HepG2 (cell line): ENCODE measurements around the gene MRPL48. TPM values are rescaled to one million over a fixed set of nuclear protein-coding genes. Genes with fewer than 3 reads are reported as not detected.

Experiments
- ATAC-seq: fragments of 200-7000 bp; cut with Tn5 transposase; 3 replicates; pipeline ENCODE4 v1.9.1; 2020; ENCODE audit warnings: mild to moderate bottlenecking, moderate library complexity
- BruUV-seq: library from RNA; stranded (reverse); fragments of 400-500 nt; replicated peaks from 2 replicates; lab custom pipeline; 2021; lab: Mats Ljungman, UMichigan
- CTCF ChIA-PET: fragments of 300-600 bp; formaldehyde crosslinking; extraction: SDS; loops from one replicate; lab custom pipeline; 2021; ENCODE audit warnings: low total read pairs, inconsistent platforms, low intra/inter-chr PET ratio; lab: Yijun Ruan, JAX
- POLR2A ChIA-PET: fragments of 350-600 bp; sonication (Branson Sonifier 250); formaldehyde crosslinking; loops from one replicate; lab custom pipeline; 2020; ENCODE audit warnings: antibody characterized with exemption, inconsistent platforms; lab: Yijun Ruan, JAX
- DNase-seq: peaks from one replicate; pipeline ENCODE4 v3.0.0-alpha.2; 2015; ENCODE audit warnings: low spot score
- FAIRE-seq: peaks from 3 replicates; lab custom pipeline; 2011; peaks lifted over from hg19 to GRCh38; lab: Jason Lieb, UNC
- H2AFZ ChIP-seq: one replicate; pipeline ENCODE4 v1.6.1; 2011; ENCODE audit warnings: low read length, inconsistent platforms
- H3K27ac ChIP-seq: fragments of 300-600 bp; 3 replicates; pipeline ENCODE4 v1.8.0; 2011; ENCODE audit warnings: mixed run types, mild to moderate bottlenecking, mixed read lengths, low read length, inconsistent platforms; ENCODE audit not compliant: insufficient read depth; ENCODE audit errors: extremely low read length
- H3K27me3 ChIP-seq, 2 experiments: fragments of 200-600 bp in 1 of 2; 2 replicates in 1 of 2; 3 replicates in 1 of 2; pipeline versions ENCODE4 v1.6.0 to v1.8.0; 2011; ENCODE audit warnings: low read length in 2 of 2, mild to moderate bottlenecking in 2 of 2, moderate library complexity in 2 of 2, inconsistent platforms in 1 of 2; ENCODE audit not compliant: insufficient read depth in 2 of 2, control insufficient read depth in 1 of 2
- H3K36me3 ChIP-seq, 2 experiments: fragments of 200-600 bp in 1 of 2; replicated peaks in 1 of 2; 2 replicates in 1 of 2; 3 replicates in 1 of 2; pipeline versions ENCODE4 v1.5.1 to v1.8.0; 2011; ENCODE audit warnings: low read length in 2 of 2, inconsistent platforms in 1 of 2; ENCODE audit not compliant: insufficient read depth in 2 of 2, control insufficient read depth in 1 of 2
- H3K4me1 ChIP-seq: 2 replicates; pipeline ENCODE4 v1.5.1; 2012; ENCODE audit warnings: low read length, inconsistent platforms; ENCODE audit not compliant: insufficient read depth
- H3K4me2 ChIP-seq: 2 replicates; pipeline ENCODE4 v1.6.0; 2011; ENCODE audit warnings: low read depth, low read length, inconsistent platforms
- H3K4me3 ChIP-seq, 3 experiments: fragments of 200-600 bp in 1 of 3; sonication (generic), shearing (Covaris generic) in 1 of 3; replicated peaks in 1 of 3; 2 replicates each; pipeline ENCODE4 v1.5.1; 2011 to 2016; ENCODE audit warnings: low read length in 3 of 3, inconsistent platforms in 2 of 3, low read depth in 2 of 3, mild to moderate bottlenecking in 2 of 3, control low read depth in 1 of 3, mixed read lengths in 1 of 3; ENCODE audit not compliant: insufficient read depth in 1 of 3
- H3K79me2 ChIP-seq: one replicate; pipeline ENCODE4 v1.6.1; 2011; ENCODE audit warnings: low read length, inconsistent platforms; ENCODE audit not compliant: insufficient read depth
- H3K9ac ChIP-seq: 2 replicates; pipeline ENCODE4 v1.6.0; 2011; ENCODE audit warnings: mild to moderate bottlenecking, low read depth, low read length, inconsistent platforms; ENCODE audit not compliant: insufficient read depth
- H3K9me3 ChIP-seq: 2 replicates; pipeline ENCODE4 v1.5.1; 2012; ENCODE audit warnings: mild to moderate bottlenecking, low read length
- H4K20me1 ChIP-seq: 2 replicates; pipeline ENCODE4 v1.6.0; 2011; ENCODE audit warnings: inconsistent platforms, mild to moderate bottlenecking, low read length, moderate library complexity; ENCODE audit not compliant: insufficient read depth
- ARNTL ChIP-seq: sonication (generic); formaldehyde crosslinking; IDR thresholded peaks from 2 replicates; pipeline ENCODE4 v1.4.0; 2020; ENCODE audit warnings: mild to moderate bottlenecking, missing genetic modification reagents
- ATM ChIP-seq: fragments of 450-650 bp; IDR thresholded peaks from 2 replicates; pipeline ENCODE4 v1.7.1; 2017; ENCODE audit warnings: mild to moderate bottlenecking, borderline replicate concordance
- KDM5A ChIP-seq: fragments of 200-600 bp; sonication (generic); IDR thresholded peaks from 2 replicates; pipeline ENCODE4 v1.7.0; 2018; ENCODE audit warnings: antibody characterized with exemption, mild to moderate bottlenecking, low read length, borderline replicate concordance
- ZBTB40 ChIP-seq, 2 experiments: fragments of 450-650 bp in 1 of 2; sonication (generic) in 1 of 2; formaldehyde crosslinking in 1 of 2; IDR thresholded peaks; 2 replicates each; pipeline versions ENCODE4 v1.6.1 to v1.8.0; 2016 to 2022; ENCODE audit warnings: antibody characterized with exemption in 1 of 2, mild to moderate bottlenecking in 1 of 2, missing genetic modification reagents in 1 of 2
- ZEB1 ChIP-seq: IDR thresholded peaks from 2 replicates; pipeline ENCODE4 v1.6.1; 2012; ENCODE audit warnings: mild to moderate bottlenecking, low read depth, inconsistent platforms; ENCODE audit not compliant: insufficient replicate concordance
- ZKSCAN8 ChIP-seq: IDR thresholded peaks from 2 replicates; pipeline ENCODE4 v1.6.1; 2016; ENCODE audit warnings: borderline replicate concordance, missing genetic modification reagents, missing compliant biosample characterization
- ZNF264 ChIP-seq: sonication (generic); formaldehyde crosslinking; IDR thresholded peaks from 2 replicates; pipeline ENCODE4 v1.4.0; 2020; ENCODE audit warnings: missing genetic modification reagents
- ZNF331 ChIP-seq: sonication (generic); formaldehyde crosslinking; IDR thresholded peaks from 2 replicates; pipeline ENCODE4 v1.4.0; 2020; ENCODE audit warnings: missing genetic modification reagents
- ZNF691 ChIP-seq: sonication (generic); formaldehyde crosslinking; IDR thresholded peaks from 2 replicates; pipeline ENCODE4 v1.4.0; 2020; ENCODE audit warnings: missing genetic modification reagents, low read depth, mild to moderate bottlenecking, borderline replicate concordance
- ZNF770 ChIP-seq: sonication (generic); formaldehyde crosslinking; IDR thresholded peaks from 2 replicates; pipeline ENCODE4 v1.5.0; 2020; ENCODE audit warnings: mild to moderate bottlenecking, missing genetic modification reagents
- WGBS: methylation state at CpG from one replicate; pipeline ENCODE4 v1.1.6; 2017; ENCODE audit warnings: low lambda C conversion rate; 5-methylcytosine and 5-hydroxymethylcytosine counted together
- in situ Hi-C: cut with HindIII; loops from 2 replicates; pipeline ENCODE4 v1.10.0; 2017; ENCODE audit warnings: low pct_unique_long_range_greater_than_20kb; ENCODE audit not compliant: extremely low pct_ligation_motif_present
- intact Hi-C: fragments of 100-400 bp; cut with micrococcal nuclease; formaldehyde crosslinking; loops from one replicate; pipeline ENCODE4 v1.10.0; 2022; ENCODE audit not compliant: unreplicated experiment
- polyA plus RNA-seq, 8 experiments: library from polyadenylated mRNA; depleted of rRNA in 3 of 8; stranded (reverse) in 7 of 8; unstranded in 1 of 8; fragments of >200 nt; fragmentation: Illumina TruSeq in 4 of 8; extraction: Trizol in 4 of 8; gene quantifications; 2 replicates each; pipeline versions ENCODE4 v1.2.1 to v1.2.3, GENCODE V29; 2011 to 2016; ENCODE audit warnings: low read depth in 4 of 8, missing spikeins in 1 of 8, mixed read lengths in 1 of 8; ENCODE audit not compliant: insufficient read depth in 1 of 8
- total RNA-seq, 5 experiments: library from RNA; depleted of rRNA; stranded (reverse); fragments of >200 nt; fragmentation: Illumina TruSeq; extraction: Trizol; gene quantifications; 2 replicates each; pipeline ENCODE4 v1.2.3, GENCODE V29; 2016; ENCODE audit warnings: low read depth in 1 of 5

The MRPL48 gene
- total and polyA plus RNA-seq, 2 of the 13 experiments (the other 11 are each of a cell fraction or from before 2014, with no cell fraction given) = 61.2 to 67.9 TPM

- 1% methylated on average over 23 of the region's 44 CpGs for WGBS
- Histone ChIP-seq H4K20me1 (peaks cover 29% of the 10 kb centered on the region), H3K9me3 (no peaks in the 10 kb centered on the region), H3K4me3 (peak overlapping the region; percentile 83 to 99 (median 97)), H3K4me2 (peak overlapping the region; percentile 89), H3K27me3 (no peaks in the 10 kb centered on the region; a peak in 1 of 5 replicates), H3K9ac (peak overlapping the region; percentile 95), H3K36me3 (no peaks in the 10 kb centered on the region), H3K4me1 (peaks cover 35% of the 10 kb centered on the region), H2AFZ (no peak overlapping the region), H3K27ac (peak overlapping the region; percentile 80), H3K79me2 (peaks cover 51% of the 10 kb centered on the region)
- intact Hi-C loops (loop anchor here (2.0 kb wide), 1 partner anchor 117 kb away; the partner anchor contains the start of genes COA4 and PAAF1), in situ Hi-C loops (no loop called here)
- DNase-seq = no peak
- CTCF ChIA-PET = no interaction called here
- FAIRE-seq = no peak
- POLR2A ChIA-PET = interaction anchor here (1.0 to 8.3 kb wide), 8 partner anchors 11 to 114 kb away, joined by 3 to 194 read pairs (median 10); partner anchors contain the start of gene MRPL48
- no TSS peak for BruUV-seq
- ATAC-seq = peak; percentile 39
- TF ChIP-seq ZBTB40 (IDR thresholded peaks at IDR 0.05) = no peak
- no peak for TF ChIP-seq ZBTB40 (CRISPR knock-in tag; IDR thresholded peaks at IDR 0.05)
- TF ChIP-seq ZEB1 = no peak
- 0 out of 2 replicates have a peak, but pooled peaks have one; percentile 39 for TF ChIP-seq ARNTL (CRISPR knock-in tag)
- no peak for TF ChIP-seq ATM
- TF ChIP-seq ZNF770 (CRISPR knock-in tag) = no peak
- 0 out of 2 replicates have a peak, but pooled peaks have one; percentile 57 for TF ChIP-seq ZNF691 (CRISPR knock-in tag)
- TF ChIP-seq ZNF331 (CRISPR knock-in tag) = no peak
- no peak for TF ChIP-seq ZNF264
- TF ChIP-seq ZKSCAN8 (CRISPR knock-in tag) = no peak
- peak; percentile 40; the same call in 1 of the 2 replicates for TF ChIP-seq KDM5A
These were observed 27.5 kb upstream of the MRPL48 start for GRCh38 chr11:73760135-73760678.
